GM18907 (cell line): ENCODE measurements around the gene NOL4L.

Source experiments
- ATAC-seq: cut with Tn5 transposase; IDR thresholded peaks from one replicate; pipeline ENCODE4 v1.9.1; 2021; ENCODE audit warnings: mild to moderate bottlenecking, moderate library complexity; ENCODE audit not compliant: unreplicated experiment

NOL4L gene

GRCh38 chr20:32449890-32450401, 135.2 kb downstream of the NOL4L start:
- ATAC-seq, result no peak

- no peak for ATAC-seq
Measured at GRCh38 chr20:32449057-32449889, 135.9 kb downstream of the NOL4L start.

- no peak for ATAC-seq
Measured at GRCh38 chr20:32448306-32449056, 136.7 kb downstream of the NOL4L start.

GRCh38 chr20:32447136-32448027, 137.8 kb downstream of the NOL4L start:
- ATAC-seq, result no peak

GRCh38 chr20:32446301-32447100, 138.6 kb downstream of the NOL4L start:
- ATAC-seq, result no peak

GRCh38 chr20:32445539-32446273, 139.4 kb downstream of the NOL4L start:
- ATAC-seq, result no peak

- ATAC-seq, result no peak
Measured at GRCh38 chr20:32444474-32445220, 140.5 kb downstream of the NOL4L start.

- ATAC-seq, result no peak
Measured at GRCh38 chr20:32443386-32443974, 141.7 kb downstream of the NOL4L start.

- ATAC-seq, result no peak
Measured at GRCh38 chr20:32442630-32443373, 142.3 kb downstream of the NOL4L start.

GRCh38 chr20:32441638-32442037, 143.5 kb downstream of the NOL4L start:
- ATAC-seq, result no peak

- no peak for ATAC-seq
Measured at GRCh38 chr20:32440758-32441078, 144.4 kb downstream of the NOL4L start.

- no peak for ATAC-seq
Measured at GRCh38 chr20:32440069-32440757, 144.9 kb downstream of the NOL4L start.

GRCh38 chr20:32439132-32439829, 145.9 kb downstream of the NOL4L start:
- ATAC-seq, result no peak

GRCh38 chr20:32438331-32438858, 146.7 kb downstream of the NOL4L start:
- ATAC-seq, result no peak

GRCh38 chr20:32437391-32438074, 147.6 kb downstream of the NOL4L start:
- no peak for ATAC-seq

GRCh38 chr20:32436968-32437367, 148.2 kb downstream of the NOL4L start:
- ATAC-seq, result no peak
